H1 (cell line): ENCODE measurements around the gene TPM1. TPM values are rescaled to one million over a fixed set of nuclear protein-coding genes. Genes with fewer than 3 reads are reported as not detected.

Experiments
- CTCF ChIA-PET: fragments of 300-600 bp; sonication (Branson Sonifier 250); formaldehyde crosslinking; loops from one replicate; lab custom pipeline; 2021; ENCODE audit not compliant: partially characterized antibody; lab: Charles Lee
- POLR2A ChIA-PET: fragments of 300-600 bp; sonication (Branson Sonifier 250); formaldehyde crosslinking; loops from one replicate; lab custom pipeline; 2021; ENCODE audit warnings: inconsistent platforms; ENCODE audit not compliant: partially characterized antibody; lab: Charles Lee
- DNase-seq, 2 experiments: peaks; one replicate each; pipeline versions ENCODE4 v3.0.0 to v3.0.0-alpha.2; 2010 to 2022; ENCODE audit warnings: low spot score in 2 of 2, low read depth in 1 of 2, mixed read lengths in 1 of 2
- FAIRE-seq: peaks from 2 replicates; lab custom pipeline; 2011; peaks lifted over from hg19 to GRCh38; lab: Jason Lieb, UNC
- H2AFZ ChIP-seq: 2 replicates; pipeline ENCODE4 v1.8.1; 2012; ENCODE audit warnings: low read length, inconsistent platforms
- H2AK5ac ChIP-seq: 2 replicates; pipeline ENCODE4 v1.6.1; 2013; ENCODE audit warnings: low read depth, low read length
- H2BK120ac ChIP-seq: replicated peaks from 2 replicates; pipeline ENCODE3; 2013; ENCODE audit warnings: low read depth, low read length, inconsistent platforms
- H2BK12ac ChIP-seq: 2 replicates; pipeline ENCODE4 v1.6.1; 2013; ENCODE audit warnings: low read depth, low read length
- H2BK15ac ChIP-seq: 2 replicates; pipeline ENCODE4 v1.6.1; 2013; ENCODE audit warnings: low read length
- H2BK20ac ChIP-seq: 2 replicates; pipeline ENCODE4 v1.6.1; 2013; ENCODE audit warnings: low read length
- H2BK5ac ChIP-seq: 2 replicates; pipeline ENCODE4 v1.6.1; 2013; ENCODE audit warnings: low read depth, low read length
- H3K14ac ChIP-seq: 2 replicates; pipeline ENCODE4 v1.6.1; 2013; ENCODE audit warnings: inconsistent platforms; ENCODE audit not compliant: insufficient read length
- H3K18ac ChIP-seq: 2 replicates; pipeline ENCODE4 v1.6.1; 2013; ENCODE audit warnings: low read length; ENCODE audit errors: extremely low read depth
- H3K23ac ChIP-seq: 2 replicates; pipeline ENCODE4 v1.6.1; 2013; ENCODE audit warnings: inconsistent platforms; ENCODE audit not compliant: insufficient read length
- H3K23me2 ChIP-seq: 2 replicates; pipeline ENCODE4 v1.6.1; 2013; ENCODE audit warnings: low read depth, low read length
- H3K27ac ChIP-seq: 2 replicates; pipeline ENCODE4 v1.6.1; 2011; ENCODE audit warnings: low read depth, low read length, inconsistent platforms
- H3K27me3 ChIP-seq, 4 experiments: replicated peaks in 1 of 4; 1 replicate in 1 of 4; 2 replicates in 3 of 4; pipeline versions ENCODE4 v1.6.1 to v1.8.1; 2011 to 2013; ENCODE audit warnings: low read length in 3 of 4, mild to moderate bottlenecking in 3 of 4, inconsistent platforms in 2 of 4, mixed read lengths in 2 of 4, moderate library complexity in 1 of 4; ENCODE audit not compliant: control insufficient read depth in 3 of 4, insufficient read depth in 3 of 4; ENCODE audit errors: extremely low read depth in 1 of 4
- H3K36me3 ChIP-seq, 4 experiments: 2 replicates each; pipeline versions ENCODE4 v1.6.1 to v1.8.1; 2011 to 2013; ENCODE audit warnings: mild to moderate bottlenecking in 4 of 4, low read length in 3 of 4, moderate library complexity in 2 of 4, control low read depth in 1 of 4, inconsistent platforms in 1 of 4; ENCODE audit not compliant: insufficient read depth in 4 of 4, control insufficient read depth in 2 of 4
- H3K4ac ChIP-seq: replicated peaks from 2 replicates; pipeline ENCODE3; 2013; ENCODE audit warnings: low read length, low read depth, mixed read lengths, inconsistent platforms; ENCODE audit not compliant: insufficient read length
- H3K4me1 ChIP-seq, 4 experiments: replicated peaks in 1 of 4; 1 replicate in 1 of 4; 2 replicates in 3 of 4; pipeline versions ENCODE4 v1.6.1 to v1.8.1; 2011 to 2013; ENCODE audit warnings: low read length in 3 of 4, inconsistent platforms in 2 of 4, mixed read lengths in 1 of 4; ENCODE audit not compliant: insufficient read depth in 4 of 4, control insufficient read depth in 3 of 4
- H3K4me2 ChIP-seq, 2 experiments: 2 replicates each; pipeline versions ENCODE4 v1.6.1 to v1.8.1; 2011 to 2013; ENCODE audit warnings: low read depth in 2 of 2, low read length in 2 of 2, control low read depth in 1 of 2, inconsistent platforms in 1 of 2, mild to moderate bottlenecking in 1 of 2; ENCODE audit not compliant: insufficient read depth in 1 of 2
- H3K4me3 ChIP-seq, 4 experiments: fragments of 200-600, 300-600 bp in 1 of 4; sonication (generic), shearing (Covaris generic), sonication (Bioruptor Twin) in 1 of 4; 2 replicates each; pipeline versions ENCODE4 v1.5.1 to v1.8.1; 2011 to 2016; ENCODE audit warnings: low read length in 4 of 4, low read depth in 3 of 4, control low read depth in 2 of 4, inconsistent platforms in 2 of 4, mild to moderate bottlenecking in 2 of 4, mixed read lengths in 1 of 4, moderate library complexity in 1 of 4; ENCODE audit not compliant: insufficient read depth in 2 of 4; ENCODE audit errors: extremely low read depth in 1 of 4
- H3K56ac ChIP-seq: replicated peaks from 2 replicates; pipeline ENCODE3; 2013; ENCODE audit warnings: low read depth, mild to moderate bottlenecking, mixed read lengths, low read length, inconsistent platforms; ENCODE audit not compliant: insufficient read length
- H3K79me1 ChIP-seq: 2 replicates; pipeline ENCODE4 v1.6.1; 2013; ENCODE audit warnings: low read depth, low read length, control low read depth
- H3K79me2 ChIP-seq, 2 experiments: 2 replicates each; pipeline versions ENCODE4 v1.6.1 to v1.8.1; 2012 to 2013; ENCODE audit warnings: low read length in 2 of 2, mild to moderate bottlenecking in 2 of 2, inconsistent platforms in 1 of 2; ENCODE audit not compliant: insufficient read depth in 2 of 2, control insufficient read depth in 1 of 2
- H3K9ac ChIP-seq, 4 experiments: replicated peaks in 1 of 4; 1 replicate in 1 of 4; 2 replicates in 3 of 4; pipeline versions ENCODE4 v1.6.1 to v1.8.1; 2011 to 2013; ENCODE audit warnings: low read depth in 3 of 4, low read length in 3 of 4, control low read depth in 2 of 4, mild to moderate bottlenecking in 2 of 4, moderate library complexity in 2 of 4, inconsistent platforms in 1 of 4; ENCODE audit errors: extremely low read depth in 1 of 4
- H3K9me3 ChIP-seq, 2 experiments: 2 replicates each; pipeline versions ENCODE4 v1.6.1 to v1.8.1; 2012 to 2013; ENCODE audit warnings: mild to moderate bottlenecking in 2 of 2, moderate library complexity in 2 of 2, control low read depth in 1 of 2, inconsistent platforms in 1 of 2, low read depth in 1 of 2, low read length in 1 of 2, mixed read lengths in 1 of 2; ENCODE audit not compliant: insufficient read depth in 2 of 2
- H4K20me1 ChIP-seq, 2 experiments: replicated peaks in 1 of 2; 2 replicates each; pipeline versions ENCODE3 to v1.8.1; 2011 to 2013; ENCODE audit warnings: inconsistent platforms in 2 of 2, low read length in 2 of 2, mild to moderate bottlenecking in 1 of 2; ENCODE audit not compliant: insufficient read depth in 2 of 2, control insufficient read depth in 1 of 2
- H4K5ac ChIP-seq: 2 replicates; pipeline ENCODE4 v1.6.1; 2013; ENCODE audit warnings: low read length, low read depth, mixed read lengths, inconsistent platforms; ENCODE audit not compliant: insufficient read length
- H4K8ac ChIP-seq: 2 replicates; pipeline ENCODE4 v1.8.0; 2013; ENCODE audit warnings: mild to moderate bottlenecking, moderate library complexity, low read length, inconsistent platforms; ENCODE audit not compliant: insufficient read depth; ENCODE audit errors: extremely low read depth
- H4K91ac ChIP-seq: replicated peaks from 2 replicates; pipeline ENCODE3; 2013; ENCODE audit warnings: low read length, mixed read lengths, inconsistent platforms; ENCODE audit not compliant: insufficient read length
- KDM1A ChIP-seq: fragments of 200-600, 300-600 bp; sonication (generic); IDR thresholded peaks from 2 replicates; pipeline ENCODE4 v1.7.1; 2016; ENCODE audit warnings: mild to moderate bottlenecking, low read length, borderline replicate concordance
- WGBS, 2 experiments: shearing (Covaris generic) in 1 of 2; methylation state at CpG; one replicate each; pipeline versions ENCODE4 v1.1.6 to v1.1.7; 2013 to 2015; ENCODE audit warnings: low lambda C conversion rate in 2 of 2, mixed read lengths in 2 of 2, inconsistent platforms in 1 of 2, low coverage in 1 of 2, missing lambda C conversion rate in 1 of 2; ENCODE audit not compliant: insufficient replicate concordance in 2 of 2, insufficient coverage in 1 of 2, insufficient read length in 1 of 2; ENCODE audit errors: extremely low coverage in 1 of 2, missing lambda C conversion rate in 1 of 2; 5-methylcytosine and 5-hydroxymethylcytosine counted together
- polyA plus RNA-seq, 7 experiments: library from polyadenylated mRNA; depleted of rRNA in 3 of 7; stranded (reverse) in 5 of 7; unstranded in 2 of 7; fragments of >200 nt in 5 of 7; fragments of 200-250 nt in 2 of 7; gene quantifications; 1 replicate in 5 of 7; 2 replicates in 1 of 7; 4 replicates in 1 of 7; pipeline versions ENCODE4 v1.2.1 to v1.2.3, GENCODE V29; 2011 to 2013; ENCODE audit warnings: missing spikeins in 2 of 7, mixed read lengths in 2 of 7
- total RNA-seq: library from RNA; stranded (reverse); fragmentation: NEBNext Ultra II Directional; extraction: Animal tissue kit (Norgen Biotek cat#: 25700); gene quantifications from 2 replicates; pipeline ENCODE4 v1.2.1, GENCODE V29; 2021

The TPM1 gene
- total and polyA plus RNA-seq, 2 of the 8 experiments (the other 6 are each of a cell fraction or from before 2014, with no cell fraction given): 258 to 579 TPM

DNA sequence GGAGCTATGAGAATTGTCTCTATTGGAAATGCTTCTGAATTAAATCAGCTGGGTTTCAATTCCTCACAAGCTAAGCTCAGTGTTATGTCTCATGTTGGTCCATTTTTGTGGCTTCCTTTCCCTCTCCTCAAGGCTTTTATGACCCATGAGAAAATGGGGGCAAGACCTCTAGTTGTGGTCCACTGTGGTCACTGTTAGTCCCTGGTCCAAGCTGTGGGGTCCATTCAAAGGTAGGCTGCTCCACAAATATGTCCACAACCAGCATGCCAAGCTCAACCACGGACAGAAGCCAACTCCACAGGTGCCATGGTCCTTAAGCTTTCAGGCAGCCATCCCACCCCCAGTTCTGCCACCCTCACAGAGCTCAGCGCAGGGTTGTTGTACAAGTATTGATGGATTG, 14.9 kb upstream of the TPM1 start:
- 0 out of 7 replicates have a peak, but pooled peaks cover 0 to 3% (median 0%) of the 10 kb centered on the region in 4 experiments for H3K4me1 ChIP-seq
- no peaks in the 10 kb centered on the region for H3K23me2 ChIP-seq
- no peak overlapping the region for H3K23ac ChIP-seq
- no peak overlapping the region for H2BK5ac ChIP-seq
- no peak overlapping the region for H4K8ac ChIP-seq
- DNase-seq: no peak
- no peak overlapping the region for H2AFZ ChIP-seq
- no peaks in the 10 kb centered on the region for H3K9me3 ChIP-seq
- no peak overlapping the region for H4K5ac ChIP-seq
- no peaks in the 10 kb centered on the region for H4K20me1 ChIP-seq
- no peak overlapping the region for H3K9ac ChIP-seq
- no peak overlapping the region for H2BK120ac ChIP-seq
- H2BK12ac ChIP-seq: no peak overlapping the region
- H3K36me3 ChIP-seq: no peaks in the 10 kb centered on the region
- no peak overlapping the region for H3K4ac ChIP-seq
- no peak overlapping the region for H3K18ac ChIP-seq
- H3K27me3 ChIP-seq: no peaks in the 10 kb centered on the region
- no peak overlapping the region for H3K4me2 ChIP-seq
- ChIA-PET CTCF (interaction anchor here (0.6 to 2.7 kb wide), 4 partner anchors 11 to 163 kb away, joined by 3 to 16 read pairs (median 4); no protein-coding TSS in a partner anchor), POLR2A (interaction anchor here (0.6 to 1.3 kb wide), 4 partner anchors 14 to 26 kb away, joined by 3 to 5 read pairs (median 4); partner anchors contain the start of gene TPM1)
- no peak overlapping the region for H3K14ac ChIP-seq
- H3K79me1 ChIP-seq: no peaks in the 10 kb centered on the region
- H3K4me3 ChIP-seq: no peak overlapping the region
- WGBS, 2 experiments: 85% methylated on average over 2 of the region's 2 CpGs; no CpG with 5 or more reads in 1 of the 2 experiments
- H3K27ac ChIP-seq: no peak overlapping the region
- no peak overlapping the region for H4K91ac ChIP-seq
- H2AK5ac ChIP-seq: no peak overlapping the region
- H3K79me2 ChIP-seq: no peaks in the 10 kb centered on the region
- FAIRE-seq: no peak
- H2BK20ac ChIP-seq: no peak overlapping the region
- no peak overlapping the region for H2BK15ac ChIP-seq
- no peak overlapping the region for H3K56ac ChIP-seq
- TF ChIP-seq KDM1A: no peak
